ENCODE data around the gene SH3PXD2B. TPM values are rescaled to one million over a fixed set of nuclear protein-coding genes. Genes with fewer than 3 reads are reported as not detected.

SH3PXD2B gene
- total RNA-seq, 2 experiments from 2014 or later = 0.10 TPM; not detected in 1

- no peaks in the 10 kb centered on the region for H3K9me2 ChIP-seq (ENCODE audit: insufficient read depth, low read length)
- H3K4me1 ChIP-seq (ENCODE audit: insufficient read depth, low read length, poor library complexity, severe bottlenecking) = no peaks in the 10 kb centered on the region
- no TSS peak for BruUV-seq (replicated peaks)
- ChIA-PET POLR2A (no interaction called here), CTCF (ENCODE audit: unreplicated experiment) (no interaction called here)
- H3K79me2 ChIP-seq (ENCODE audit: insufficient read depth, low read depth, low read length) = no peaks in the 10 kb centered on the region
- H3K9me3 ChIP-seq (ENCODE audit: low read length) = no peaks in the 10 kb centered on the region
- DNase-seq (ENCODE audit: low spot score) = no peak
- no peak overlapping the region for H3K27ac ChIP-seq (ENCODE audit: low read depth, low read length, poor library complexity, severe bottlenecking)
- H3K36me3 ChIP-seq (ENCODE audit: insufficient read depth, low read length) = no peaks in the 10 kb centered on the region
- no peaks in the 10 kb centered on the region for H4K20me1 ChIP-seq (ENCODE audit: insufficient read depth, low read length)
- peak overlapping the region; percentile 22; the same call in 1 of the 2 replicates for H3K4me2 ChIP-seq (ENCODE audit: low read length)
- TF ChIP-seq EZH2phosphoT487 (IDR thresholded peaks at IDR 0.05; ENCODE audit: borderline replicate concordance, low read depth, low read length) (no peak), CTCF (conservative IDR thresholded peaks at IDR 0.05; ENCODE audit: low read length) (no peak)
- no peak overlapping the region for H2AFZ ChIP-seq (ENCODE audit: low read length)
- intact Hi-C loops (cut with micrococcal nuclease; ENCODE audit: unreplicated experiment) = no loop called here
- H3K4me3 ChIP-seq (ENCODE audit: low read depth, low read length, poor library complexity, severe bottlenecking) = peak overlapping the region; percentile 30
These were observed 353 bp downstream of the SH3PXD2B start for GRCh38 chr5:172453986-172454357.

GRCh38 chr5:172453206-172453985 is 929 bp downstream of the SH3PXD2B start:
- no TSS peak for BruUV-seq (replicated peaks)
- no peak for DNase-seq (ENCODE audit: low spot score)
- no peaks in the 10 kb centered on the region for H3K9me2 ChIP-seq (ENCODE audit: insufficient read depth, low read length)
- no peaks in the 10 kb centered on the region for H3K9me3 ChIP-seq (ENCODE audit: low read length)
- H3K79me2 ChIP-seq (ENCODE audit: insufficient read depth, low read depth, low read length) = no peaks in the 10 kb centered on the region
- no peaks in the 10 kb centered on the region for H3K36me3 ChIP-seq (ENCODE audit: insufficient read depth, low read length)
- CTCF ChIA-PET (ENCODE audit: unreplicated experiment) = no interaction called here
- TF ChIP-seq EZH2phosphoT487 (IDR thresholded peaks at IDR 0.05; ENCODE audit: borderline replicate concordance, low read depth, low read length) (no peak), CTCF (conservative IDR thresholded peaks at IDR 0.05; ENCODE audit: low read length) (peak; percentile 32)
- no peaks in the 10 kb centered on the region for H4K20me1 ChIP-seq (ENCODE audit: insufficient read depth, low read length)
- intact Hi-C loops (cut with micrococcal nuclease; ENCODE audit: unreplicated experiment) = no loop called here
- POLR2A ChIA-PET = no interaction called here
- no peak overlapping the region for H3K27ac ChIP-seq (ENCODE audit: low read depth, low read length, poor library complexity, severe bottlenecking)
- H3K4me1 ChIP-seq (ENCODE audit: insufficient read depth, low read length, poor library complexity, severe bottlenecking) = no peaks in the 10 kb centered on the region
- H3K4me3 ChIP-seq (ENCODE audit: low read depth, low read length, poor library complexity, severe bottlenecking) = no peak overlapping the region
- H2AFZ ChIP-seq (ENCODE audit: low read length) = no peak overlapping the region
- H3K4me2 ChIP-seq (ENCODE audit: low read length) = peak overlapping the region; percentile 22; the same call in 1 of the 2 replicates
